Measurements from ENCODE around the gene AACS.

DNA sequence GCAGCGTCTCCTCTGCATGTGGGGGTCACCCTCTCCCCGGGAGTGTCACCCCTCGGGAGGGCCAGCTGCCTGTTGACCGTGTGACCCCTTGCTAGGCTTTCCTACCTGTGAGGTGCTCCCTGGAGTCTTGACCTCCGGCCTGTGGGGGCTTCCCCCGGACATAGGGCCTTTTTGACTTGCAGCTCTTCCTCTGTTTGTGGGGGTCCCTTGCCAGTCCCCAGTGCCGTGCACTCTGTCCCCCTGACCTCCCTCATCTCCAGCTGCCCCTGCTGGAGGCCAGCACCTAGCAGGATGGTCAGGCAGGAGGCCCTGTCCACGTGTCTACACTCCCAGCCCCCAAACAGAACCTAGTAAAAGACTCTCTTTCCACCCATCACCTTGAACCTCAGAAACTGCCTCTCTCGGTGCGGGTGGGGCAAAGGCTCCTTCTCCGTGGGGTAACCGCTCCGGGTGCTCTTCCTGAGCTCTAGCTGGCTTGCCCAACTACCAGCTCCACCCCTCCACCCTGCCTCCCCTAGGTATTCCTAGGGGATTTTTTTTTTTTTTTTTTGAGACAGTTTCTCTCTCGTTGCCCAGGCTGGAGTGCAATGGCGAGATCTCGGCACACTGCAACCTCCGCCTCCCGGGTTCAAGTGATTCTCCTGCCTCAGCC is 810 bp downstream of the AACS start:
- TF ChIP-seq, protein P1, sequence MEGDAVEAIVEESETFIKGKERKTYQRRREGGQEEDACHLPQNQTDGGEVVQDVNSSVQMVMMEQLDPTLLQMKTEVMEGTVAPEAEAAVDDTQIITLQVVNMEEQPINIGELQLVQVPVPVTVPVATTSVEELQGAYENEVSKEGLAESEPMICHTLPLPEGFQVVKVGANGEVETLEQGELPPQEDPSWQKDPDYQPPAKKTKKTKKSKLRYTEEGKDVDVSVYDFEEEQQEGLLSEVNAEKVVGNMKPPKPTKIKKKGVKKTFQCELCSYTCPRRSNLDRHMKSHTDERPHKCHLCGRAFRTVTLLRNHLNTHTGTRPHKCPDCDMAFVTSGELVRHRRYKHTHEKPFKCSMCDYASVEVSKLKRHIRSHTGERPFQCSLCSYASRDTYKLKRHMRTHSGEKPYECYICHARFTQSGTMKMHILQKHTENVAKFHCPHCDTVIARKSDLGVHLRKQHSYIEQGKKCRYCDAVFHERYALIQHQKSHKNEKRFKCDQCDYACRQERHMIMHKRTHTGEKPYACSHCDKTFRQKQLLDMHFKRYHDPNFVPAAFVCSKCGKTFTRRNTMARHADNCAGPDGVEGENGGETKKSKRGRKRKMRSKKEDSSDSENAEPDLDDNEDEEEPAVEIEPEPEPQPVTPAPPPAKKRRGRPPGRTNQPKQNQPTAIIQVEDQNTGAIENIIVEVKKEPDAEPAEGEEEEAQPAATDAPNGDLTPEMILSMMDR (IDR thresholded peaks at IDR 0.05), result no peak
- no peak for TF ChIP-seq POLR2A (IDR thresholded peaks at IDR 0.05)
